Stimulated activated CD8-positive, alpha-beta memory T cell treated with anti-CD3 and anti-CD28 coated beads, Interleukin-12 subunit alpha, Interleukin-12 subunit beta, amount 100 ng/mL, for 4 hours (primary cell): Measurements from ENCODE around the gene ABHD12.

ENCODE experiments used
- DNase-seq: peaks from one replicate; pipeline ENCODE4 v3.0.0-alpha.2; 2020; ENCODE audit warnings: low read depth

Gene ABHD12

DNA sequence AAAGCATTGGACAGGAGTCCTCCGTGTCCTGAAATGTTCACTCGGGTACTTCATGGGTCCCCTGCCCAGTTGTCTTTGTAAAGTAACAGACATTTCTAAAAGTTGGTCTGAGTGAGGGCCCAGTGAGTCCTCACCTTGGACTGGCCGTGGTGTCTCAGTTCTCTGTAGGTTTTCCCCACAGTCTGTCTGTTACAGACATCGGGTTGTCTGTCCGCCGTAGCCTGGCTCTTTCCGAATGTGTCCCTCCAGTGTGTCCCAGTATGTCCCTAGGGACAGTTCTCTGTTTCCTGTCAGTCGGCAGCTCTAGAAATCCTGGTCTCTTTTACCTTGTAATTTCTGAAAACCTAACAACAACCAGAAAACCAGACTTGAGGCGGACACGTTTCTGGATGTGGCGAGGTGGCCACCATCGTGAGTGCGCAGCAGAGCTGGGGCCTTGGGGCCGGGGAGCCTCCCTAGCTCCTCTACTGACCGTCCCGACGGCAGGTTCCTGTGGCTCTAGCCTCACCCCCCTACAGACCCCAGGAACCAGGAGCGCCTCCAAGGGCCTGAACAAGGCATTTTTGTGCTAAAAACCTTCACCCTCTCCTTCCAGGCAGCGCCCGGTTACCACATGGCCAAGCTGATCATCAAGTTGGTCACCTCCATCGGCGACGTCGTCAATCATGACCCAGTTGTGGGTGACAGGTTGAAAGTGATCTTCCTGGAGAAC lies 100.6 kb downstream of the ABHD12 start:
- no peak for DNase-seq

DNA sequence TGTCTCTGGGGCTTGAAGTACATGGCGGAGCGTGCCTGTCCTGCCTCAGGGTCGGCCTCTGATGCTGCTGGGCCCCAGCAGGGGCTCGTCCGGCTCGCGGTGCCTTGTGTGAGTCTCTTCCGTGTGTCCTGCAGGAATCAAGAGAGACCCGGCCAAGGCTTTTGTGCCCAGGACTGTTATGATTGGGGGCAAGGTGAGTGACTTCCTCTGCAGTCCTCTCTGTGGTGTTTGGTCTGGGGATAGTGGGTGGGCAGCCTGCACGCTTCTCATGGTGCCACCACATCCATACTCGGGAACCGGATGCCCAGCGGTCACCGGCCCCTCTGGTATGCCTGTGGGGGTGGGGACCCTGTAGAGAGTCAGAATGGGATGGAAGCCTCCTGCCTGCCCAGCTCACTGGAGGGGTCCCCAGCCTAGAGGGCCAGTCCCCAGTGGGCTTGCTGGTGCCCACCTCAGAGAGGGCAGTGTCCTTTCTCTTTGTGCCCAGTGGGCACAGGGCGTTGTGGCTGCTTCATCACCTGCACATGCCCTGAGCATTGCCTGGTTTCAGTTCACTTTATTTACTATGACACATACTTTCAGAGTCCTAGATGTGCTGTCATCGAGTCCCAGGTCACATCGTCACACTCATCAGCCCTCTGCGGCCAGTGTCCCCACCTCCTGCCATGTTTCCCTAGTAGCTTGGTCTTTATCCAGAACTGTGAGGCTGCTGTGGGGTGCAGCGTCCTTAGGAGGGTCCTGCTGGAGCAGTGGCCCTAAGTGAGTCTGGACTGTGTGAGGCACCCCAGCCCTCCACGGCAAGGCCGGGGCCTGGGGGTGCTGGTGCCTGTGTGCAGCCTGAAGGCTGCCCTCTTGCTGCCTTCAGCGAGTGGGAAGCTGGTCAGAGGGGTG lies 102.1 kb downstream of the ABHD12 start:
- no peak for DNase-seq

DNA sequence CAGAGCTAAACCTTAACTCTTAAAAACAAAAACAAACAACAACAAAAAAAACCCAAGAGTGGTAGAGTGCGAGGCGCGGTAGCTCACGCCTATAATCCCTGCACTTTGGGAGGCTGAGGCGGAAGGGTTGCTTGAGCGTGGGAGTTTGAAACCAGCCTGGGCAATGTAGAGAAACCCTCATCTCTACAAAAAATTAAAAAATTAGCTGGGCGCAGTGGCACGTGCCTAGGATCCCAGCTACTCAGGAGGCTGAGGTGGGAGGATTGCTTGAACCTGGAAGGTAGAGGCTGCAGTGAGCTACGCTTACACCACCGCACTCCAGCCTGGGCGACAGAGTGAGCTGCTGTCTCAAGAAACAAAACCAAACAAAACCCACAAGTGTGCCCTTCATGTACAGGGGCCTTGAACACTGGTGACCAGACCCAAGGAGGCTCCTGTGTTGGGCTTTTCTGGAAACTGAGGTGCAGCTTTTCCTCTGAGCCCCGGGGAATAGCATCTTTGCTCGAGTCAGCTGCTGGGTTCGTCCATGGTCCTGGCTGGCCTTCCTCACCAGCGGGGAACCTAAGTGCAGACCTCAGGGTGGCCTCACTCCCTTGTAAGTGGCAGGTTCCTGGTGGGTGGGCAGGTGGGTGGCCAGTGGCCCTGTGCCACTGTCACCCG lies 102.9 kb downstream of the ABHD12 start:
- no peak for DNase-seq

DNA sequence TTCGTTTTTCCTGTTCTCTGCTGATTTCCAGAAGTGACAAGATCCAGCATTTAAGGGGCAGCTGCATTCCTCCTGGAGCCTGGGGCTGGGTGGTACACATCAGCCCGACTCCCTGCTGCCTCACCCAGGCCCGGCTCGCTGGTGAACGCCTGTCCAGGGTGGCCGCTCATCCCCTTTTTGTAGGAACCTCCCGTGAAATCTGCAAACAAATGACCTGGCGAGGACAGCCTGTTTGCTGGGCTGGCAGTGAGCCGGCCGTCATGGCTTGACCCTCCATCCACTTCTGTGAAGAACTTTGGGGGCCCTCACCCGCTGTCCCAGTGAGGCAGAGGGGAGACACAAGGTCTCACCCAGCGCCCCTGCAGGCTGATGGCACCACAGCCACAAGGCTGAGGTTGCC lies 103.7 kb downstream of the ABHD12 start:
- no peak for DNase-seq

DNA sequence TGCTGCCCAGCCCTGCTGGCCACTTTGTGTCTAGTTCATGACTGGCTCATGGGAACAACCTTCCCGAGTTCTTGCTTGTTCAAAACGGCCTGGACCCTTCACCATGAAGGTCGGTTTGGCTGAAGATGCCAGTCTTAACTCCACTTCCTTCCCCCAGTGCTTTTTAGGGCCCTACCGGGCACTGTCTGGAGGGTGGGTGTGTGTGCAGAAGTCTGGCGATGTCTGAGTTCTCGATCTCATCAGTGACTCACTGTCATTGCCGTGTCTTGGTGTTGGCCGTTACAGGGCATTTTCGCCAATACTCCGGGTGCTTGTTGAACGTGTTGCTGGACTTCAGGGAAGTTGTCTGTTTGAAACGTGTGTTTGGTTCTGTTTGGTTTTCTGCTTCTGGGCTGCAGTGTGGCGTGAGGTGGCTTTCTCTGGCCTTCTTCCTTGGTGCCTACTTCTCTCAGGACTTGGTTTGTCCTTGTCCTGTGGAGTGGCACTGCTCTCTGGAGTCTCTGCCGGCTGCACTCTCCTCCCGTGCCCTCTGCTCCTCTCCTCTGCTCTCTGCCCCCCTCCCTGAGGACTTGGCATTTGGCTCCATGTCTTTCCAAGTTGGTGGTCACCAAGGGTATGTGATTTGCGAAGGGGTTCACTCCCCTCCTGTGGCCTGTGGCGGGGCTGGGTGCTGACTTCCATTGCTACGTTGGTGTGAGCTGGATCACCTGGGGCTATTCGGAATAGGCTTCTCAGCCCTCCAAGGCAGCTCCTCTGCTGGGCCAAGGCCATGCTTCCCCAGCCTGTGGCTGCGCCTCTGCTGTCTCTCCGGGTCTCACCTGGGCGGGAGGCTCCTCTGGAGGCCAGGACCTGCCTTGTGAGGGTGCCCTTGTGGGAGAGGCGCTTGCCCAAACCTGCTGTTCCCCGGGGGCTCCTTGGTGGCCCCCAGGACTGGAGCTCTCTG lies 104.5 kb downstream of the ABHD12 start:
- no peak for DNase-seq

DNA sequence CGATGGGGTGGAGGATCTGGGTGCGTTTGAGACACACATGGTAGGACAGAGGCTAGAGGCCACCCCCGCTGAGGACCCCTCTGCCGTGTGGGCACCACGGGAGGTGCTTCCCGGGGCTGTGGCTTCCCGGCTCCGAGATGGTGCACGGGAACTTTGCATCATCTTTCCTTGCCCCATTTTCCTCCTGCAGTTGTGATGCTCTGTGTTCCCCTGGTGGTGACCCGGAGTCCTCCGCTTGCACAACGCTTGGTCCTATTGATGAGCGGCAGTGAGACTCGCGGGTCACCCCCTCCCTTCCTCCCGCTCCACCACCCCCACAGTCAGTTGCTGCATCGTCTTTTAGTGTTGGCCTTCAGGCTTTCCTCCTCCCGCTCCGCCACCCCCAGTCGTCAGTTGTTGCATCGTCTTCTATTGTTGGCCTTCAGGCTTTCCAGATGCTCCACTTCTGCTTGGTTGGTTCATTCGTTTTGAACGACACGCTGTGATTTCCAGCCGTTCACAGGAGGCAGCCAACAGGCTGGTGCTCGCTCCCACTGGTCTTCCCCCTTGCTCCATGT lies 105.5 kb downstream of the ABHD12 start:
- no peak for DNase-seq

DNA sequence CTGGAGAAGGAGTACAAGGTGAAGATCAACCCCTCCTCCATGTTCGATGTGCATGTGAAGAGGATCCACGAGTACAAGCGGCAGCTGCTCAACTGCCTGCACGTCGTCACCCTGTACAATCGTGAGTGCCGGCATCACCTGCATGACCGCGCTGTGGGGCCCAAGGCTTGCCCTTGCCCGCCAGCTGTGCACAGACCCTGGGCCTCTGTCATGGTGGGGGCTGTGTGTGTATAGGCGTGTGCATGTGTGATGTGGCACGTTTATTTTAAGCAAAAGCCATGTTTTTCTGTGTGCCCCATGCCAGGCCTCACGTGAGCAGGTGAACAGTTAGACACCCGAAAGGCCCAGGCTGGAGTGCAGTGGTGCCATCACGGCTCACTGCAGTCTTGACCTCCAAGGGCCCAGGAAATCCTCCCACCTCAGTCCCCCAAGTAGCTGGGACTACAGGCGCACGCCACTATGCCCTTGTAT lies 106.5 kb downstream of the ABHD12 start:
- no peak for DNase-seq

DNA sequence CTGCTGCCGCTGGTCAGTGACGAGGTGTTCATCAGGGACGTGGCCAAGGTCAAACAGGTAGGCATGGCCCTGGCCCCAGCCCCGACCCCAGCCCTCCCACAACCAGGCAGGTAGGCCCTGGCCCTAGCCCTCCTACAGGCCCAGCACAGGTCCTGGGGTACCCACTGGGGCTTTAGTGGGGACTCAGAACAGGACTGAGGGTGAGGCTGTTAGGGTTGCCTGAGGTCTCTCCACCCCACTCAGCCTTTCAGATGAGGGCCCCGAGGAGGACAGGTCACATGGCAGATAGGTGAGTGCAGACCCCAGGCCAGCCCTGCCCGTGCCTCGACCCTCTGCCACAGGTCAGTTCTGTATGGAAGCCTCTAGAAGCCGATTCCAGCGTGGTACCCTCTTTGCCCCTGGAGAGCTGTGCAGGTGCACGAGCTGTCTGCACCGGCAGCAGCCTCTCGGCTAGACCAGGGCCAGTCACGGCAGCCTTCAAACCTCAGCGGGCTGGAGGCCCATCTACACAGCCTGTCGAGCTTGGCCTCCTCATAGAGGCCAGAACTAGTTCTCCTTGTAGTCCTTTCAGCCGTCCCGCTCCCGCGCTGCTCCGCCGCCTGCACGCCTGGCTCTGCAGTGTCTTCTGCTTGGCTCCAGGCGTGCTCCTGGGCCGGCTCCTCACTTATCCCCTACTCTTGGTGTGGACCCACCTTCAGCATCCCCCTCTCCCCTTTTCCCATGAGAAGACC lies 107.2 kb downstream of the ABHD12 start:
- no peak for DNase-seq

DNA sequence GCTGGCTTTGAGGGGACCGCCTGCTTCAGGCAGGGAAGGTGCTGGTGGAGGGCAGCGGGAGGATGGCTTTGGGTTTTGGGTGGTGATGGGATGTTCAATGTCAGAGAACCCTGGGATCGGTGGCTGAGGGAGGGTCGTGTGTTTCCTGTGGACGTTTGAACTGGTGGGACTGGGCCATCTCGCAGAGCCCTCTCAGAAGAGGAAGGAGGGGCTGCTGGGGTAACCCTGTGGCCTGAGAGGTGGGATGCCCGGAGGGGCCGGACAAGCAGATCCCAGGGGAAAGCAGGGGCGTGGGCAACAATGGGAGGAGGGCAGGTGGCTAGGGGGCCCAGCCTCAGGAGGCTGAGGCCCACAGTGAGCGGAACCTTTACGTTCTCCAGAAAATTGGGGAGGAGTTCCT lies 107.8 kb downstream of the ABHD12 start:
- DNase-seq: no peak

DNA sequence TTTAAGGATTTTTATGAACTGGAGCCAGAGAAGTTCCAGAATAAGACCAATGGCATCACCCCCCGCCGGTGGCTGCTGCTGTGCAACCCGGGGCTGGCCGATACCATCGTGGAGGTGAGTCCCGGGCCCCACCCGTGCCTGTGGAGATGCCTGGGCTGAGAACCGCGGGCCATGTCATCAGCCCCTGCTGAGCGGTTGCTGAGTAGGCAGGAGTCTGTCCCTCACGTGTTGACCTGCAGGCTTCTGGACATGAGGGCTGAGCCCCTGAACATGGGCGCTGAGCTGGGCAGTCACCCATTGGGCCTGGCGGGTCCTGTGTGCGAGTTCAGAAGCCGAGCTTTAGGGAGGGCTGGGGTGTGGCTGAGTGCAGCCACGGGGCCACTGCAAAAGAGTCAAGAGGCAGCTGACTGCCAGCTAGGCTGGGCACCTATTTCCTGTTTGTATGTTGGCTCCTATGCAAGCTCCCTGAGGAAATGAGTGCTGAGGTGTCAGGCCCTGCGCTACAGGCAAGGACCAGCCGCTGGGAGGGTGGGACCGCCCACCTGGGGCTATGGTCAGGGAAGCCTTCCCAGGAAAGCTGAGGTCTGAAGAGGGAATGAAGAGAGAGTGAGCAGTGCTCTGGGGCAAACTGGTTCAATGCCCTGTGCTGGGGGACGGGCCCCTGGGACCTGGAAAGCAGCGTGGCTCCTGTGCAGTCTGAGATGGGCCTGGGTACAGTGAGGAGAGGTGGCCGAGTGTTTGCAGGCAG lies 108.4 kb downstream of the ABHD12 start:
- no peak for DNase-seq

DNA sequence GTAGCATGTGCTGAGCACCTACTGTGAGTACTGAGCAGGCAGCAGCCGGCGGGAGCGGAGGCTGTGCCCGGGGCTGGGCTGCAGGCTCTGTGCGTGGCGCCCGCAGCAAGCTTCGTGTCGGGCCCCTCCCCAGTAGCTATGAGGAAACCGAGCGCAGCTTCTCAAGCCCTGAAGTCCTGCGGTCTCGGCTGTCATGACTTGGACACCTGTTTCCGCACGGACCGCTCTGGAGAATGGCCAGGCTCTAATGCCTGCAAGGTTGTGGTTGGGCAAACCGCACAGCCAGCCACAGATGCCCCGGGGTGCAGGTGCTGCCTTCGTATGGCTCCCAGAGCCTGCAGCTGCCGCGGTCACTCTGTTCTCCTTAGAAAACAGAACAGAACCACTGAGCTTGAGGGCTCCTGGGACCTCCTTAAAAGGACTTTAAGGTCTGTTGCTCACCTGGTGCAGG lies 109.1 kb downstream of the ABHD12 start:
- no peak for DNase-seq

DNA sequence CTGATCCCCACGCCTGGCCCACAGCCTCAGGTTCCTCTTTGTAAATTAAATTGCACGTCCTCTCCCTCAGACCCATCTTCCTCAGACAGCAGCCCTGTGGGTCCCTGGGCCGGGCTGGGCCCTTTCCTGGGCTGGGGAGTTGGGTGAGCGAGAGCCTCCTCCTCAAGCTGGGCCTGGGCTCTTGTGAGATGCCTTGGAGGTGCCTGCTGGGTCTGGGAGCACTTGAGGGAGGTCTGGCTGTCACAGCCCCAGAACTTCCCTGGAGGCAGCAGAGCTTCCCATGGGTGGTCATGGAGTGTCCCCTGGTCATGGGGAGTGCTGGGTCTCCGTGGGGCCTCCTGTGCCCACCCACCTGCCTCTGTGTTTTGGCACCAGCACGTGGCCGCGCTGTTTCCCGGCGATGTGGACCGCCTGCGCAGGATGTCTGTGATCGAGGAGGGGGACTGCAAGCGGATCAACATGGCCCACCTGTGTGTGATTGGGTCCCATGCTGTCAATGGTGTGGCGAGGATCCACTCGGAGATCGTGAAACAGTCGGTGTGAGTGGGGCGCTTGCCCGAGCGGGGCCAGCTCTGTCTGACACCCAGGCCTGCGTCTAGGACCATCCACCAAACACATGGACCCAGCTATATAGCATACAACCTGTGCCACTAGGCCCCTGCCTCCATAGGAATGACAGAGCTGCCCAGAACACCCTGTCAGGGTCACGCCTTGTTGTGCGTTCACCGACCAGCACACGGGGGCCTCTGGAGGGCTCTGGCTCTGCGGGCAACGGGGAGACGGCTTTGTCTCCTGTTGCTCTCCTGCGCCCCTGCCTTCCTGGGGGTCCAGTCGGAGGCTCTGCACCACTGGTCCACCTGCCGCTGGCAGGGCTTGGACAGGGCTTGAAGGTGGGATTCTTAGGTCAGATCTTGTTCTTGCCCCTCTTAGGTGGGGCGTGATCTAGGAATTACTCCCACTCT lies 109.8 kb downstream of the ABHD12 start:
- no peak for DNase-seq

DNA sequence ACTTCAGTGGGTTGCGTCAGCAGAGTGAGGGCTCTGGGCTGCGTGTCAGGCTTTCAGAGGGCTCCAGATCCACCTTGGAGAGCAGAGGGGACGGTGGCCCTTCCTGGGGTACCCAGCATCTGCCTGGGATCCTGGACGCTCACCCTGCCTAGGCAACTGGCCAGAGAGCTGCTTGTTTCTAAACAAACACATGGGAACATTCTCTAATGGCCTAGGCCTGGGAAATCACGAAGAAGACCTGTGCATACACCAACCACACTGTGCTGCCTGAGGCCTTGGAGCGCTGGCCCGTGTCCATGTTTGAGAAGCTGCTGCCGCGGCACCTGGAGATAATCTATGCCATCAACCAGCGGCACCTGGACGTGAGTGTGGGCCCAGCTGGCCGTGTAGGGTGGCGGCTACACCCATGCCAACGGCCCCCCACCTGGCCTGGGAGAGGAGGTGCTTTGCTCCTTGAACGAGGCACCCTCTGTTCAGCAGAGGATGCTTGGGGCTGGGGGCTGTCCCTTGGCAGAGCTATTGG lies 110.5 kb downstream of the ABHD12 start:
- no peak for DNase-seq

DNA sequence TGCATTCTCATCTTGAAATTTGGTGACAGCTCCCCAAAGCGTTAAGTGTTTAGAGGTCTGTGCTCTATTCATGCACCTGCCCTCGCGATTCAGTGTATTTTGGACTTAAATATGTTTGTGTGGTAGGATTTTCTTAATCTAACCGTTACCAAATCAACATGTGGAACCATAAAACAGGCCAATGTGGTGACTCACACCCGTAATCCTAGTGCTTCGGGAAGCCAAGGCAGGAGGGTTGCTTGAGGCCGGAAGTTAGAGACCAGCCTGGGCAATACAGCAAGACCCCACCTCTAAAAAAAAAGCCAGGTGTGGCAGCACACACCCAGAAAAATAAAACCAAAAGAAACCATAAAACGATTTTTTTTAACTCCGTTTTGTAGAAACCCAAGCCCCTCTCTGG lies 111.2 kb downstream of the ABHD12 start:
- no peak for DNase-seq

DNA sequence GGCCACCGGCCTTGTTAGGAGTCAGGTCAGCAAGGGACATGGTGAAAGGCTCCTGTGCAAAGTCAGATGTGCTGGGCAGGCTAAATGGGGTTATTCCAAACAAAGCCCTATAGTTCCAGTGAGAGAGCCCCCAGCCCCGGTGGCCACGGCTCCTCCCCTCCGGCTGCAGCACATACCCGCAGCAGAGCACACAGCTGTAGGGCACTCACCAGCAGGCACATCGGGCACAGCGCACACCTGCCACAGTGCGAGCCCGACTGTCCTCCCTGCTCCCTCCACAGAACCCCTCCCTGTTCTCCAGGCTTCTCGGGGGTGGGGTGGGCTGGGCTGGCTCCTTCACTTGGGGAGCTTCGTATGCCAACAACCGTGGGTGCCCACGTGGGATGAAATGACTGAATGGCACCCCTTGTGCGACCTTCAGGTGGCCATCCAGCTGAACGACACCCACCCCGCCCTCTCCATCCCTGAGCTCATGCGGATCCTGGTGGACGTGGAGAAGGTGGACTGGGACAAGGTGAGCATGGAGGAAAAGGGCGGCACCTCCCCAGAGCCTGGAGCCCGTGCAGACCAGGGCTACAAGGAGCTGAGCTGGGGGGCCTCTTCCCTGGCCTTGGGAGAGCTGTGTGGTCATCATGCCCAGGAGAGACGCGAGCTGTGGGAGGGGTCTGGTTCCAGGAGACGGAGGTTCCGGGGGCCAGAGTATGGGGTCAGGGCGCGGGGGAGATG lies 111.8 kb downstream of the ABHD12 start:
- no peak for DNase-seq

DNA sequence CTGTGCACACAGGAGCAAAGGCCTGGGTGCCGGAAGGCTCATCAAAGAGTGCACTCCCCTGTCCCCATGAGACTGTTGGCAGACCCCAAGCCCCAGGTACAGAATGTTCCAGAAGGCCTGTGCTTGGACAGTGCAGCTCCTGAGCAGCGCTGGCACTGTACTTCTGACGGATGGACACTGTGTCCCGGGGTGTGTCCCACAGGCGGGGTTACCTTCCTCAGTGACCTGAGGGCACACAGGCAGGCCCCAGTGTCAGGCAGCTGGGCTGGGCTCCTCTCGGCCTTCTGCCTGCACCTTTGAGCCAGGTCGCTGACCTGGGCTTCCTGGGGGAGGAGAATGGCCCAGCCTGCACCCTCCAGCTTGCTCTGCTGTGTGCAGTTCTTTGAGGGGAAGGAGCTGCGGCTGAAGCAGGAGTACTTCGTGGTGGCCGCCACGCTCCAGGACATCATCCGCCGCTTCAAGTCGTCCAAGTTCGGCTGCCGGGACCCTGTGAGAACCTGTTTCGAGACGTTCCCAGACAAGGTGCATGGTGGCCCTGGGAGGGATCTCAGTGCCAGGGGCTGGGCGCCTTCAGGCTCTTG lies 112.6 kb downstream of the ABHD12 start:
- no peak for DNase-seq

DNA sequence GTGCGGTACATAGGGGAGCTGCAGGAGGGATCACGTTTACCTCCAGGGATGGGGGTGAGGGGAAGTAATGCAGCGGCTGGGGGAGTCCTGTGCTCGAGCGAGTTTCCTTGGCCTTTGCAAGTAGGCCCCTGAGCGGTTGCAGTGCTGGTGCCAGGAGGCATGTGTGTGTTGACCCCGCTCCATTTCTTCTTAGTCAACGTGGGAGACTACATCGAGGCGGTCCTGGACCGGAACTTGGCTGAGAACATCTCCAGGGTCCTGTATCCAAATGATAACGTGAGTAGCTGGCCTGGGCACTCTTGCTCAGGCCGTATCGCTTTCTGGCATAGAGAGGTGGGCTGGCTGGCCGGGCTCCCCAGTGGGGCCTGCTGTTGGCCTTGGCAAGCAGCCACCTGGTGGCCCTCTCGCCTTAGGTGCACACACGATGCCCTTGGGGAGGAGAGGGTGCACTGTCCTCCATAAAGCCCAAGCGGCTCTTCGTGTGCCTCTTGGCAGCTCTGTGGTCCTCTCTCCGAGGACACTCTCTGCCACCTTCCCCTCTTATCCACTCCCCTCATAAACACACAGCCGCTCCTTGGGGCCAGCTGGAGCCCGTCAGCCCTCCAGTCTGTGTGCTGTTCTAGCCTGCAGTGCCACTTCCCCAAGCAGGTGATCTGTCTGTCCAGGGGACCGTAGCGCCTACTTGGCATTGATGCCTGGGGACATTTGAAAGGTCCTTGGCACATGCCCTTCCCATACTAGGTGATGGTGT lies 113.4 kb downstream of the ABHD12 start:
- DNase-seq: no peak
